Cardiac fibroblast (primary cell): ENCODE measurements around the gene ARMC9.

Experiments
- DNase-seq, 2 donors: peaks; one replicate each; pipeline versions ENCODE4 v3.0.0 to v3.0.0-alpha.2; 2010; ENCODE audit warnings: low read depth in 2 of 2
- H3K4me3 ChIP-seq, 2 donors: replicated peaks in 1 of 2; 1 replicate in 1 of 2; 2 replicates in 1 of 2; pipeline ENCODE4 v1.5.1; 2011; ENCODE audit warnings: low read depth in 2 of 2, low read length in 2 of 2, mild to moderate bottlenecking in 2 of 2, moderate library complexity in 1 of 2
- TF ChIP-seq, protein P1 (sequence below): IDR thresholded peaks from one replicate; pipeline ENCODE4 v1.5.1; 2011; ENCODE audit warnings: low read depth, mild to moderate bottlenecking, low read length, inconsistent platforms

ARMC9 gene

DNA sequence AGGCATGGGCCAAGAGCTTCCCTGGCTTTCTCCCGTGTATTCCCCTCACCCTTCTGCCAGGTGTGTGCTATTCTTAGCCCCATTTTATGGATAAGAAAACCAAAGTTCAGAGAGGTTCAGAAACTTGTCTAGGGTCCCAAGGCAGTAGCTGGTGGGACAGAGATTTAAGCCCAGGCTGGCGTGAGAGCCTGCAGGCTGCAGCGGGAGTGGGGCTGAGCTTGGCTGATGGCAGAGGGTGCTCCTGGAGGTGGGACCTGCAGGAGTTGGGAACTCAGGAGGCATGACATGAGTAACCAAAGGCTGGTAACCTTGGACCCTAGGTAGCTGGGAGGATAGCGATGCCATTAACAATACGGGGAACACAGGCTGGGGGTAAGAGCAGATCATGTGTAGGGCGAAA is 109.8 kb downstream of the ARMC9 start:
- TF ChIP-seq, protein P1, sequence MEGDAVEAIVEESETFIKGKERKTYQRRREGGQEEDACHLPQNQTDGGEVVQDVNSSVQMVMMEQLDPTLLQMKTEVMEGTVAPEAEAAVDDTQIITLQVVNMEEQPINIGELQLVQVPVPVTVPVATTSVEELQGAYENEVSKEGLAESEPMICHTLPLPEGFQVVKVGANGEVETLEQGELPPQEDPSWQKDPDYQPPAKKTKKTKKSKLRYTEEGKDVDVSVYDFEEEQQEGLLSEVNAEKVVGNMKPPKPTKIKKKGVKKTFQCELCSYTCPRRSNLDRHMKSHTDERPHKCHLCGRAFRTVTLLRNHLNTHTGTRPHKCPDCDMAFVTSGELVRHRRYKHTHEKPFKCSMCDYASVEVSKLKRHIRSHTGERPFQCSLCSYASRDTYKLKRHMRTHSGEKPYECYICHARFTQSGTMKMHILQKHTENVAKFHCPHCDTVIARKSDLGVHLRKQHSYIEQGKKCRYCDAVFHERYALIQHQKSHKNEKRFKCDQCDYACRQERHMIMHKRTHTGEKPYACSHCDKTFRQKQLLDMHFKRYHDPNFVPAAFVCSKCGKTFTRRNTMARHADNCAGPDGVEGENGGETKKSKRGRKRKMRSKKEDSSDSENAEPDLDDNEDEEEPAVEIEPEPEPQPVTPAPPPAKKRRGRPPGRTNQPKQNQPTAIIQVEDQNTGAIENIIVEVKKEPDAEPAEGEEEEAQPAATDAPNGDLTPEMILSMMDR: no peak
- DNase-seq: no peak
- H3K4me3 ChIP-seq: no peak overlapping the region

DNA sequence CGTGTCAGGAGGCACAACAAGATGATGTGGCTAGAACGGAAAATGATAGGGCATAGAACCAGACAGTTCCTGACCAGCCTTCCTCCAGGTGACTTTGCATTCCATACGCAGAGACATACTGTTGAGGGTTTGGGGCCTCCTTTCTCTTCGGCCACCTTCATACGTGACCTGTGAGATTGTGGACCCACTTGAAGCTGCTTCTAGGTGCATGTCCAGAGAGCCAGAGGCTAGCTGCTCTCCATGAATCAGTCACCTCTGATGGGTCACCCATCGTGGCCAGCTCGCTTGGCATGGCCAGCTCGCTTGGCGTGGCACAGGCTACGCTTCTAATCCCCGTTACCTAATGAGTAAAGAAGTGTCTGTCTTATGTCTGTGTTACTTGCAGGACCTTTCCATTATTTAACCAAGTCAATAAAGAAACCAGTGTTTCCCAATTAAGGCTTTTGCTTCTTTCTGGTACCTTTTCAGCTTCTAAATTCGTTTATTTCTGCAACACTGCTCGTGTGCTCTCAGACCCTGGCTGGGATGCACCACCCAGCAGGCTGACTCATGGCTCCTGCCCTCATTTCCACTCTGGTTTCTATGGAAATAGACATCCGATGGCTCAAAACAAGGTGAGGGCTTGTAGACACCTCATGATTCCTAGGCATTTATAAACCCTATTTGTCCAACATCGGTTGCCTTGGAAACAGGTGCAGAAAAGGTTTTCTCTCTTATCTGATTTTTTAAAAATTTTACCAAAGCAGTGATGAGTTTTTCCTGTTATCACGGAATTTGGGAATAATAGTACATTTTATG is 110.4 kb downstream of the ARMC9 start:
- DNase-seq: peak; percentile 22 to 62
- no peak overlapping the region for H3K4me3 ChIP-seq
- TF ChIP-seq, protein P1: no peak

GRCh38 chr2:231312066-231312465 is 113.6 kb downstream of the ARMC9 start:
- no peak overlapping the region for H3K4me3 ChIP-seq
- TF ChIP-seq, protein P1: no peak
- no peak for DNase-seq

DNA sequence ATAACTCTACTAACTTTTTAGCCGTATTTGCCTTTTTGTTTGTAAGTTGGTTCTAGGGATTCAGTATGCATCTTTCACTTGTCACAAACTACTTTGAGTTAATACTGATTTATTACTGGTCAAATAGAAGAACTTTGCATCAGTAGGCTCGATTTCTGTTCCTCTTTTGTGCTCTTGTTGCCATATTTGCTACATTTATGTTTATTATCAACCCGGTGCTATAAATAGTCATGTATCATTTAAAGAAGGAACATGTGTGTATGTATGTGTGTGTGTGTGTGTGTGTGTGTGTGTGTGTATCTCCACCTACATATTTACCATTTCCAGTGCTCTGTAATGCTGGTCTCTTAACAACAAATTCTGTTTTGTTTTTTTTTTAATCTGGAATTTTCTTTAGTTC is 117.5 kb downstream of the ARMC9 start:
- TF ChIP-seq, protein P1: no peak
- DNase-seq: no peak
- H3K4me3 ChIP-seq: no peak overlapping the region

GRCh38 chr2:231317579-231317978 is 119.1 kb downstream of the ARMC9 start:
- TF ChIP-seq, protein P1: no peak
- no peak overlapping the region for H3K4me3 ChIP-seq
- no peak for DNase-seq

GRCh38 chr2:231318436-231318835 is 120.0 kb downstream of the ARMC9 start:
- no peak for DNase-seq
- TF ChIP-seq, protein P1: no peak
- no peak overlapping the region for H3K4me3 ChIP-seq

- no peak for DNase-seq
- H3K4me3 ChIP-seq: no peak overlapping the region
- TF ChIP-seq, protein P1: no peak
These were observed 120.5 kb downstream of the ARMC9 start for GRCh38 chr2:231318954-231319353.
